Measurements from ENCODE around the gene PLXNC1.

PLXNC1 gene

DNA sequence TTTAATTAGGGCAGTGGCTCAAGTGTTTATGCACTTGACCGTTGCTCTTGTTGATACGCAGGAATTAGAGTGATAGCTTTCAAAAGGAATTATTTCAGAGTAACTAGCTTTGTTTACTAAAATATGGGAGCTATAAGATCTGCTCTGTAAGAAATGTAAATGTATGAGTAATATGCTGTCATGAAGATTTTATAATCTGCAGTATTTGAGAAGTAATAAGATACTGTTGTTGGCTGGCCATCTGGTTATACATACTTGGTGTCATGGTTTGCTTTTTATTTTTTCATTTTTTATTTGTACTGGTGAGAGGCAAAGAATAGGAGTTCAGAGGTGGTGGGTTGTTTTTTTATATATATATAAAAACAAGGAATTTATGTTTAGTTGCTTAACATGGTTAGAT lies 58.5 kb downstream of the PLXNC1 start:
- no peak for DNase-seq

DNA sequence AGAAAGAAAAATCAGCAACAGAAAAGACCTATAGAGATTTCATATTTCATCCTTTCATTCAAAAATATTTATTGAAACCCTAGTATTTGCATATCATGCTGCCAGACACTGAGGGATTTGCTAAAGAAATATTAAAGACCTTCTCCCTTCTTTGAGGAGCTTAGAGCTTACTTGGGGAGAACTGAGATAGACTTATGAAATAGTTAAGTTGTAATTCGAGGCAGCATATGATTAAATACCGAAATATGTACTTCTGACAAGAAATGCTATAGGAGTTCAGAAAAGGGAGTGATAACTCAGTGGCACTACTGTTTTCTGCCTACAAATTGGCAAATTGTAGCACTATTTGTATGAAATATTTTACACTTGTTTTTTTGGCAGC lies 59.1 kb downstream of the PLXNC1 start:
- no peak for DNase-seq

DNA sequence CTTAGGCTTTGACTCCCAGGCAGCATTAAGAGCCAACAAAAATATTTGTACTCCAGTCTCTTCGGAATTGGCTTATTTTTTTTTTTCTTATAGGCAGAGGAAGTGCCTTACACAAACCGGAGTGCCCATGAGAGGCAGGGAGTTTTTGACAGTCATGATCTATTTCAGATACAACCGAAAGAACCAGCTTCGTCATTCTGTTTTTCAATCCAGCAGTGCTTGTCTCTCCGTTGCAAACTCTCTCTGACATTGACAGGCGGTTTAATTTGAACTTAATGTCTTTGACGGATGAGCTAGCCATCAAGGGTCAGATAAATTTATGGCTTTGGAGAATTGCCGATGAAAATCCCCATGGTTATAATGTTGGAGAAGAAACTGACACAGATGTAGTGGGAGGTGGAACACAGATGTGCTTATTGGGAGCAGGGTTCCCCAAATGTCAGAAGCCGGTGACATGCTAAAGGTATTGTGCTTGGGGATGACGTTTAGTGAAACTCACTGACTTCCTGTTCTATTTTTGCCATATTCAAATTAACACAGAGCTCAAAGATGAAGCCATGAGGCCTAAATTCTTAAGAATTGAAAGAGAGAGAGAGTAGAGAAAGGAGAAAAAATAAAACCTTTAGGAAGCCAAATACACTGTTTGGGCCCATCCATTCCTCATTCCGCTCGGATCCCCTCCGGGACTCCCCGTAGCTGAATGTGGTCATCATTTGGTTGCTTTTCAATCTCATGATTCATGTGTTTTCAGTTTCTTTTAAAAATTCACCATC lies 59.7 kb downstream of the PLXNC1 start:
- DNase-seq, result no peak

DNA sequence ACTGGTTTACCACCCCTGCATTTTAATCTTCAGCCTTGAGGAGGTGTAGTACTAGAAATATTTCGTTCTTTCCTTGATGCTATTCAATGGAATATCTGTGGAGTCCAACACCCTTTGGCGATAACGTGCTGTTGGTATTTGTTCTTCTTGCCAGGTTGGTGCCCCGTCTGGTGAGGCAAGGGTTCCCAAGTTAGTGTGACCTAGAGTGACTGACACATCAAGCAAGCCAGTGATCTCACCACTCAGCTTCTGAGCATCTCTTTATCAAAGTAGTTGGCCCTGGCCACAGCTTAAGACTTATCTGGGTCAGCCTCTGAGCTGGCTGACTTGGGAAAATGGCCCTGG lies 60.2 kb downstream of the PLXNC1 start:
- DNase-seq, result no peak

DNA sequence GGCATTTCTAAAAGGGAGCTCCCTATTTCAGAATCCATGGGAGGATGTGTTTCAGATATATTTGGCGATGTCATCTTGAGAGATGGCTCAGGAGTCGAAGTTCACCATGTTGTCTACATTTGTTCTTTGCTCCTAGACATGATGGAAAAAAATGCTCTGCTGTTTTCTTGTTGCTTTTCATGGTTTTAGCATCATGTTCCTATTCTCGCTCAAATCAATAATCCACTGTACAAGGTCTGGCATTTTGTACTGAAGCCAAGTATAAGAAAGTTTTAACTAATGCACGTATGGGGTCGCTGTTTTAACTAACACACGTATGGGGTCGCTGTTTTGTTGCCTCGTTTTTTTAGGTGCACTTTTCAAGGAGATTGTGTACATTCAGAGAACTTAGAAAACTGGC lies 60.9 kb downstream of the PLXNC1 start:
- no peak for DNase-seq

DNA sequence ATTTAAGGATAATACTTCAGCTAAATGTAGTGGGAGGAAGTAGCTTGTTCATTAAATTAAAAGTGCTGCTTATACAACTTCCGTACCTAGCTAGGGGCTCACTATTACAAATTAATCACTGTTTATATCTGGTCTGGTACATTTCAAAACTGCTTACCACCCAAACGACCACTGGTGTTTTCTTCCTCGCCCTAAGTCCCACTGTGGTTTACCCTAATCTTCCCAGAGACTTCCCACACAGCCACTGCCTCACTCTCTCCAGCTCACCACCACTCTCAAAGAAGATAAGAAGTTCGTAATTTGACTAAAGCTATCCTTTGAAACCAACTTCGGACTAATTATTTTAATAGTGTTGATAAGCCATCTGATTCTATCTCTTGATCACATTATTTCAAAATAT lies 62.6 kb downstream of the PLXNC1 start:
- no peak for DNase-seq

DNA sequence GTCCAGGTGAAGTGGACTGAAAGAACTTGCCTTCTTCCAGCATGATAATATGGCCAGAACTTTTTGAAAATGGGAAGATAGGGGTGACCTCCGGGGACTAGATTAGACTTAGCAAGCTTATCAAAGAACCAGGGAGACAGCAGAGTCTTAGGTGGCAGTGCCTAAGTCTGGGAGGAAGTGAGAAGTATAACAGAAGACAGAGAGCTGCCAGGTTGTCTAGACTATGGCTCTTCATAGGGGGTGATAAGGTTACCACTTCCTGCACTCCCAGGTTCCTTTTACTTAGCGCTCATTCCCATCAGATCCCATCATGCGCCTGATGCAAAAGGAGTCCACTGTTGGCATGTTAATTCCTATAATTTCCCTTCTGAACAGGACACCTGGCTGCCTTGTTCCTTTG lies 69.9 kb downstream of the PLXNC1 start:
- no peak for DNase-seq

DNA sequence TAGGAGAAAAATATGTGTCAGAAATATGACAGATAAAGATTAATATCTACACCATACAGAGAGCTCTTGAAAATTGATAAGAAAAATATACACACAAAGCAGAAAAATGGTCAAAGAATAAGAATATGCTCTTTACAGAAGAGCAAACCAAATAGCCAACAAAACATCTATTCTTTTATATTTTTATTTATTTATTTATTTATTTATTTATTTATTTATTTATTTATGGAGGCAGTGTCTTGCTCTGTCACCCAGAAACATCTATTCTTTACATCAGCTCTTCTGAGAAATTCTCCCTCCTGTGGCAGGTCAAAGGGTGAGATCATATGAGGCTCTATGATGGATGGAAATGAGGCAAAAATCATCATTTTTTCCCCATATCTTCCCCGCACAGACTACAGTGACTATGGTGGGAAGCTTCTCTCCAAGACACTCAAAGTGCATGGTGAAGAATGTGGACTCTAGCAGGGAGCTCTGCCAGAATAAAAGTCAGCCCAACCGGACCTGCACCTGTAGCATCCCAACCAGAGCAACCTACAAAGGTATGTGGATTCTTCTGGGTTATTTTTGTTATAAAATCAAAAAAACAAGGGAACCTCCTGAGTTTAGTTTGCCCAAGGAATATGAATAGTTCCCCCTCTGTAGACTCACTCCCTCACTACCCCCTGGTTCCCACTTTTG lies 71.4 kb downstream of the PLXNC1 start:
- DNase-seq, result no peak

DNA sequence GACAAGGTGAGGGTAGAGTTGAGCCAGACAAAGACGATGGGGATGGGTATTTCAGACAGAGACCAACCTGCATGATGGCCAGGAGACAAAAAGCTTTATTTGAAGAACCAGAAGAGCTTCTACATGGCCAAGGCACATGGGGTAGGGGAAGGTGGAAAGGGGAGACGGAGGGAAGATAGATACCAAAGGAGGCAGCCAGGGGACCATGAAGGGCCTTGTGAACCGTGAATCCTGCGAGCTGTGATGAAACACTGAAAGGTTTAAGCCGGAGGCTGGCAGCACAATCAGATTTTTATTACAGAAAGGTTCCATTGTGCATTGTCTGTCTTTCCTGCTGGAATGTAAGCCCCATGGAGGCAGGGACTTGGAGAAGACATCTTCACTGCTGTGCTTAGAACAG lies 72.4 kb downstream of the PLXNC1 start:
- no peak for DNase-seq

DNA sequence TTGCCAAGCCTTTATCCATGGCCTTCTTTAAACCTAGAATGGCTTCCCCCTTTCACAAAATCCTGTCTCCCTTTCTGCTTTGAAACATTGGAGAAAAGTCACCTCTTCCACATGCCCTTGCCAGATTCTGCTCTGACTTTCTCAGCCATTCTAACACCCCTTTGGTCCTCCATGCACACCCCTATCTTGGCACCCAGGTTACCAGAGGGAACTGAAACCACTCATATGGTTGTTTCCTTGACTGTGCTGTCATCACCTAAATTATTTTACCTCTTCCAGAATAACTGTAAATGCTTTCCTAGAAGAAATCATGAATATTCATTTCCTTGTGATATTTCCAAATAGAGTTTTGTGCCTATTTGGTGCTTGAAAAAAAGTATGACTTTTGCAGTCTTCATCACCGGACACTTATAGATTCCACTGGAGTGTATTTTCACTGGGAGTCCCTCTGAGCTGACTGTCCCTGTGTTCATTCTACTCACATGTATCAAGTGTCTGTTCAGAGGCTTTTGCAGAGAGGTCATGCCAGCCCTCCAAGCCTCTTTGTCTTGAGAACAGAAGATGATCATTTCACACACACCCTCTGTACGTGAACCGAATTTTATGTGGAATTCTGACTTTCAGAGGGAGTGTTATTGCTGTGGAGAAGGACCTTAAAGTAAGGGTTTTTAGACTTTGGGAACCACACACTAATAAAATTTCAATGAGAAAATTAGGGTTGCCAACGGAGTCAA lies 74.1 kb downstream of the PLXNC1 start:
- DNase-seq, result no peak

DNA sequence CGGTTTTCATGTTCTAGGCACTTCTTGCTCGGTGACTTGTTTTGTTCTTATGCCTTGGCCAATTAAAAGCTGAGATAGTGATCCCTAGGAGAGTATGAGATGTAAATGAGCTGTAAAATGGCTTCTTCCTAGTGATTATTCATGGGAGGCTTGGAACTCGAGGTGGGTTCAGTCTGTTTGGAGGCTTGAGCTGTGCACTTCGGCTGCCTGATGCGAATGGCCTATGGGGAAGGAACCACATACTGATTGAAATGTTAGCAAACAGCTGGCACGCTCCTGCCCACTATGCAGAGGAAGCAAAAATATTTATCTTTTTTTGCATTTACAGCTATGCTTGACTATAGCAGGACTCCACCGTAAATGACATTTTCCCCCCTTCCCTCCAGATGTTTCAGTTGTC lies 75.5 kb downstream of the PLXNC1 start:
- DNase-seq, result no peak

DNA sequence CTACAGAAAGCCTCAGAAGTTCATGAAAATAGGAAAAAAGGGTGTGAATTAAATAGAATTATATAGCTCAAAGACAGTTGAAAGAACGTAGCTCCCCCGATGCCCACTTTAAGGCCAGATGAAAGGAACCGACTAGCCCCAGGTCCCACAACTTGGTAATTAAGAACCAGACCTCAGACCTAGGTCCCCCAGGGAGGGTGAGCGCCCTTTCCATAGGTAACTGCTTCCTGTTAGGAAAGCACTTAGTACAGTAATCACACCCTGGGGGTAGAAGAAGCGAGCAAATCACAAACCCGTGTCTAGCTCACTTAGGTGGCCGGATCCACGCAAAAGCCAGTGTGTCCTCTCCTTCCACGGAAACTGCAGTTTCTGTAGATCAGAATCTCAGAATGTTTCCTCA lies 77.1 kb downstream of the PLXNC1 start:
- no peak for DNase-seq

DNA sequence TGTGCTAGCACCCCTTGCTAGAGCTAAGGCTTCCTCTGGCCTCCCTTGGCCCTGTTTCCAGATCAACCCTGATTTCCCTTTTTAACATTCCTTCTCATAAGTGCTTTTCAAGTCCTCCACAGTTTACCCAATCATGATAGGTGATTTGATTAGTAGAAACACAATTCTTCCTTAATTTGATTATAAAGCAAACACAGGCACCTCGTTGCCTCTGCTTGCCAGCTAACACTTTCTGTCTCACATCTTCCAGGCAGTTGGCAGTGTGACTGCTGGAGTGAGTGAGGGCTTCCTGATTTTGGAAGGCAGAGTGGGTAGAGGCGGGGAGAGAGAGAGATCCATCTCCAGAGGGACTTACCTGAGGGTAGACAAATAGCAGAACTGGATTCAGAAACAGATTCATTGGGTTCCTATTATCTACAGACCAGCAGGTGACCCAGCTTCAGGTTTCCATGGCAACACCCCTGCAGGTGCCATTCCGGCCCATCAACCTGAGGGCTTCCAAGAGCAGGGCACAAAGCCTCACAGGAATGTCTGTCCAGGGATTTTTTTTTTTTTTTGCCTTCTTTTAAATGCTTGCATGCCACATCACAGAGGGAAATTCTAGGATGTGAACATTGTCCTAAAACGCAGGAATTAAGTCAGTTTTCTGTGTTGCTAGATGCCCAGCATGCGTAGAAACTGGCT lies 77.7 kb downstream of the PLXNC1 start:
- no peak for DNase-seq

DNA sequence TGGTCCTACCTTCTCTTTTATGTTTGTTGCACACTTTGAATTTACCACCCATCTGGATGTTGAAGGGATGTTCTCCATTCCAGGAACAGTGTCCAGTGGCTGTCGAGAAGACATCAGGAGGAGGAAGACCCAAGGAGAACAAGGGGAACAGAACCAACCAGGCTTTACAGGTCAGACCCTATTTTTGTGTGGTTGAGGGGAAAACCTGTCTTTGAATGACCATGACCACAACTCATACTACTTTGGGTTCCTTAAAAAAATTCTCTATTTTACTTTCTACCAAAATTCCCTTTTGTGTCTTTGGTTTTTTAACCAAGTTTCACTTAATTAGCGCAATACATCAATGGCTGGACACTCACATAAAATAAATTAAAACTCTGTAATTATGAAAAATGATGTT lies 78.7 kb downstream of the PLXNC1 start:
- DNase-seq, result no peak

DNA sequence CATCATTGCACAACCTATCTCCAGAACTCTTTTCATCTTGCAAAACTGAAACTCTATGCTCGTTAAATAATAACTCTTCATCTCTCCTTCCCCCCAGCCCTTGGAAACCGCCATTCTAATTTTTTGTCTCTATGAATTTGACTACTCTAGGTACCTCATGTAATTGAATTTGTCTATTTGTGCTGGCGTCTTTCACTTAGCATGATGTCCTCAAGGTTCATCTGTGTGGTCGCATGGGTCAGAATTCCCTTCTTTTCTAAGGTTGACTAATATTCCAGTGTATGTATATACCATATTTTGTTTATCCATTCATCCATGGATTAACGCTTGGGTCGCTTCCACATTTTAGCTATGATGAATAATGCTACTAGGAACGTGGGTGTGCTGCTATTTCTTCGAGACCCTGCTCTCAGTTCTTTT lies 80.1 kb downstream of the PLXNC1 start:
- no peak for DNase-seq

DNA sequence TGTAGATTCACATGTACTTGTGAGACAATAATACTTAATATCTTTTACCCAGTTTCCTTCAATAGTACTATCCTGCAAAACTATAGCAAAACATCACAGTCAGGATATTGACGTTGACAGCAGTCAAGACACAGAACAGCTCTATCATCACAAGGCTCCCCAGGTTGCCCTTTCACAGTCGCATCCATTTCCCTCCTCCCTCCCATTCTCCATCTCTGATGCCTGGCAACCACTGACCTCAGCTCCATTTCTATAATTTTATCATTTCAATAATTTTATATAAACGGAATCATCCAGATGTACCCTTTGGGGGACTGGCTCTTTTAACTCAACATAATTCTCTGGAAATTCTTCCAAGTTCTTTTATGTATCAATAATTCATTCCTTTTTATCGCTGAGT lies 81.5 kb downstream of the PLXNC1 start:
- DNase-seq, result no peak

DNA sequence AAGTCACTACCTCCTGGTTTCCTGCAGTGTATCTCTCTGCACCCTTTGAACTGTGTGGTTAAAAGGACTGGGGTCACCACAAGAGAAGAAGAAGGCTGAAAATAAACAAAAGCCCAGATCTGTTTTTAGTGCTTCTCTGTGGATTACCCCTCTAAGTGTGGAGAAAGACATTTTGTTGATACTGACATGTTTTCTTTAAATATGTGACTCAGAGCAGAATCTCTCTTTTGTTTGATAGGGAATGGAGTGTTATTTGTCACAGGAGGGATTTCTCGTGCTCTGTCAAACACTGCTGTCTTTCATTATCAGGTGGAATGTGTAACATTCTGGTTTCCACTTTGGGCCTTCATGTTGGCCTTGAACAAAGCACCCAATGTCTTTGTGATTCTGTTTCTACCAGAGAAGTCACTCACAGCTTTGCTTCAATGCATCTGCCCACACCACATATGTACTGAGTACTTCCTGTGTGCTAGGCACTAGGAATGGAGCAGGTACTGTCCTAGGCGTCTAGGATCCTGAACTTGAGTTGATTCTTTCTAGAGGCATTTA lies 82.1 kb downstream of the PLXNC1 start:
- no peak for DNase-seq

DNA sequence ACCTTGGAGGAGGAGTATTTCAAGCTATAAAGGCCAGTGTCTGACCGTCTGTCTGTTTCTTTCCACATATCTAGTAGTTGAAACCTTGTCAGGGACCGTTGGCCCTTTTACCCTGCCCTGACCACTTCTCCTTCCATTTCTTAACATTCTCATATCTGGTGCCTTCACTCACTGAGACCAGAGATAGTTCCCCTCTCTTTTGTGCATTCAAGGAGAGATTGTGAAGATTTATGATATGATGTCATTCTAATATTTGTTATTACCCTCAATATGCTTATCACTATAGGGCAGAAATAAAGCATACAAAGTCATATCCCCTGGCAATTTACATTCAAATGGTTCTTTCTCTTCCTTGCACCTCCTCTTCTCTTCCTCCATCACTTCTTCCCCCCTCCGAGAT lies 83.3 kb downstream of the PLXNC1 start:
- DNase-seq, result no peak

DNA sequence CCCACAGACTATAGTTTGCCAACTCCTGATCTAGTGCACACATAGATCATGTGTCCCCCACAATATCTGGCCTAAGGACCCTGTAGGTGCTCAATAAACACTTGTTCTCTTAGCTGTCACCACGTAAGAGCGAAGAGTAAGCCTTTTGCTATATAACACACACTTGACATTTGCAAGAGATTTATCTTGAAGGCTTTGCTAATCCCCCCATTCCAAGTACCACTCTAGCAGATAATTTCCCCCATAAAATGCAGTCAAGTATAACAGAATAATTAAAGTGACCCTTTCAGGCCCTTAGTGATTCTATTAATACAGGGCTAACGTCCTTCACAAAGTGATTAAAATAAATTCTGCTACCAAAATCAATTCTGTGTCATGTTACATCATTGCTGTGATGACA lies 87.5 kb downstream of the PLXNC1 start:
- DNase-seq, result no peak

DNA sequence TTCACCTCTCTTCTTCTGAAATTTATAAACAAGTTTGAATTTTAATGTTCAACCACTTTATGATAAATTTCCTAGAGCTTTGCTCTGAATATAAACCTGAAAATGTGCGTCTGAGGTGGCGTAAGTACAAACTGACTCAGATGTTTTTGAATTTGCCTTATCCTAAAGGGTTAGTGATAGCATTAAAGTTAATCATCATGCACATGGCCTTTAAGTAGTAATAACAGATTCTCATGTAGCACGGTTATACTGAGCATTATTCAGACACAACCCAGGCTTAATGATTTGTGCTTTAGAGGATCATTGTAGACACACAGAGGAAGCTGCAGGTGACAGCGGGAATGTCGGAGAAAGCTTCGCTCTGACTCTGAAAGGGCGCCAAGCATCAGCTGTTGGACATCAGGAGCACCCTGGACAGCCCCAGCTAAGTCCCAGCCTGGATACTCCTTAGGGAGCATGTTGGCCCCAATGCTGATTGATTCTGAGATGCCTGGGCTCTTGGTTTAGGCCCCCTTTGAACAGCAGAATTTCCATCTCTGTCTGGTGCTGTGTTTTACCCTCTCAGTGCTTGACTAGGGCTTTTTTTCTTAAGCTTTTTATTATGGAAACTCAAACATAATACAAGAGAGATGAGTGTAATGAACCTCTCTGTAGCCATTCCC lies 91.1 kb downstream of the PLXNC1 start:
- no peak for DNase-seq

DNA sequence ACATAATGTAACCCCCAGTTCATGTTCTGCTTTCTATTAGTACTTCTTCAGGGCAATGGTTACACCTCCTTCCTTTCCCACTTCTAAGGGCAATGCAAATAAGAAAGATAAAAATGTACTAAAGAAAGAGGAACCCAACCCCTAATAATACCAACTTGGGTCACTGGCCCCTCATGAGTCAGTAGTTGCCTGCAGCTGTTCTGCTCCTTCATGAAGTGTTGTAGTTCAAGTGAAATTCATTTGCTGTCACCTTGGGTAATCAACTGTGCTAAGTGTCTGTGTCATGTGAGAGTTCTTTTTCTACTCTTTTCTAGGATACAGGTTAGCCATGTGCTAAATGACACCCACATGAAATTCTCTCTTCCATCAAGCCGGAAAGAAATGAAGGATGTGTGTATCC lies 91.8 kb downstream of the PLXNC1 start:
- no peak for DNase-seq

DNA sequence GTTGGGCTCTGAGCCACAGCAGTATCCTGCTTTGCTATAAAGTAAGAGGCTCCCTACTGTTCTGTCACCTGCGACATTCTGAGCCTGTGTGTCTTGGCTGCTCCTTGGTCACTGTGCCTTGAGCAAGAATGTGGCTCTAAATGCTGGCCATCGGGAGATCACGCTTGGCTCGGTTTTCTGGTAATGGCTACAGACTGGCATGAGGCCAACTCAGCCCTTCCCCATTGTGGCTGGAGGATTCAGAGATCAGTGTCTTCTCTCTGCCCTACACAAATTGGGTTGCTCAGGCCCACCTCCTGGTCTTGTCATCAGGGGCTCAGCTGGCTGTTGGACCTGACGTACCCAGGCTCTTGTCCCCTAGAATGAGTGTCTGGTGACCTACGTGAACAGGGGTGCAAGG lies 94.5 kb downstream of the PLXNC1 start:
- DNase-seq, result no peak

Data from NCI-H526 (cell line).